OCI-LY1 (cell line): Measurements from ENCODE around the gene CDCA3.
A peak's percentile ranks its signal among the peaks of the same experiment; 100 is the strongest.

Source experiments
- H2AFZ ChIP-seq: fragments of 200-600 bp; sonication (generic), shearing (Covaris generic); 2 replicates; pipeline ENCODE4 v1.6.0; 2014; ENCODE audit warnings: antibody characterized with exemption, mild to moderate bottlenecking, low read length
- H3F3A ChIP-seq: fragments of 200-600 bp; sonication (generic), shearing (Covaris generic); 2 replicates; pipeline ENCODE4 v1.6.0; 2014; ENCODE audit warnings: mild to moderate bottlenecking, antibody characterized with exemption, low read length, moderate library complexity; ENCODE audit not compliant: insufficient read depth
- H3K27ac ChIP-seq: fragments of 200-600 bp; sonication (generic); 2 replicates; pipeline ENCODE4 v1.5.1; 2014; ENCODE audit warnings: low read length, mixed run types, mild to moderate bottlenecking, low read depth; ENCODE audit not compliant: poor library complexity, severe bottlenecking
- H3K27me3 ChIP-seq: fragments of 200-600 bp; sonication (generic); 2 replicates; pipeline ENCODE4 v1.6.0; 2014; ENCODE audit warnings: antibody characterized with exemption, mild to moderate bottlenecking, low read length, moderate library complexity; ENCODE audit not compliant: insufficient read depth
- H3K36me3 ChIP-seq: fragments of 200-600 bp; sonication (generic); 2 replicates; pipeline ENCODE4 v1.6.1; 2014; ENCODE audit warnings: mild to moderate bottlenecking, antibody characterized with exemption, low read length, moderate library complexity, mixed read lengths; ENCODE audit not compliant: insufficient read depth
- H3K4me1 ChIP-seq: fragments of 200-600 bp; sonication (generic); 2 replicates; pipeline ENCODE4 v1.5.1; 2014; ENCODE audit warnings: mild to moderate bottlenecking, low read length, moderate library complexity; ENCODE audit not compliant: insufficient read depth, severe bottlenecking
- H3K4me2 ChIP-seq: fragments of 200-600 bp; sonication (generic), shearing (Covaris generic); 2 replicates; pipeline ENCODE4 v1.6.1; 2014; ENCODE audit warnings: low read length
- H3K4me3 ChIP-seq: fragments of 200-600 bp; sonication (generic); 2 replicates; pipeline ENCODE4 v1.5.1; 2014; ENCODE audit warnings: low read length, low read depth, mild to moderate bottlenecking, mixed read lengths; ENCODE audit not compliant: poor library complexity, severe bottlenecking
- H3K79me2 ChIP-seq: fragments of 200-600 bp; shearing (Covaris generic); 2 replicates; pipeline ENCODE4 v1.6.1; 2016; ENCODE audit warnings: mixed run types, low read length, mixed read lengths; ENCODE audit not compliant: insufficient read depth
- H3K9ac ChIP-seq: fragments of 200-600 bp; sonication (generic), shearing (Covaris generic); 2 replicates; pipeline ENCODE4 v1.6.1; 2014; ENCODE audit warnings: mild to moderate bottlenecking, low read length, mixed read lengths
- H3K9me2 ChIP-seq: fragments of 200-600 bp; sonication (generic), shearing (Covaris generic); 2 replicates; pipeline ENCODE4 v1.6.1; 2014; ENCODE audit warnings: low read depth, mild to moderate bottlenecking, low read length, mixed read lengths
- H3K9me3 ChIP-seq: fragments of 200-600 bp; shearing (Covaris generic); 2 replicates; pipeline ENCODE4 v1.6.1; 2014; ENCODE audit warnings: low read length, mixed read lengths
- H4K20me1 ChIP-seq: fragments of 200-600 bp; sonication (generic), shearing (Covaris generic); 2 replicates; pipeline ENCODE4 v1.6.0; 2016; ENCODE audit warnings: mild to moderate bottlenecking, low read length; ENCODE audit not compliant: insufficient read depth
- CTCF ChIP-seq: fragments of 200-600 bp; sonication (generic), shearing (Covaris generic); IDR thresholded peaks from 2 replicates; pipeline ENCODE4 v1.5.1; 2017; ENCODE audit warnings: mild to moderate bottlenecking, antibody characterized with exemption, low read length, moderate library complexity, mixed read lengths
- EZH2 ChIP-seq: fragments of 200-600 bp; sonication (generic), shearing (Covaris generic); IDR thresholded peaks from 2 replicates; pipeline ENCODE4 v1.8.0; 2017; ENCODE audit warnings: borderline replicate concordance, mixed run types, mild to moderate bottlenecking, antibody characterized with exemption, low read length, moderate library complexity, mixed read lengths

Gene CDCA3

GRCh38 chr12:6828781-6829535 lies 22.1 kb downstream of the CDCA3 start:
- Histone ChIP-seq H3K9me2 (no peaks in the 10 kb centered on the region), H3K4me2 (peak overlapping the region; percentile 49), H3K79me2 (no peaks in the 10 kb centered on the region), H3K9me3 (no peaks in the 10 kb centered on the region), H3K27me3 (0 out of 2 replicates have a peak, but pooled peaks cover 5% of the 10 kb centered on the region), H2AFZ (no peak overlapping the region), H3K9ac (no peak overlapping the region; the same call in 1 of the 2 replicates), H3F3A (no peaks in the 10 kb centered on the region), H3K27ac (no peak overlapping the region), H3K36me3 (no peaks in the 10 kb centered on the region), H3K4me1 (peaks cover 6% of the 10 kb centered on the region), H3K4me3 (peak overlapping the region; percentile 39), H4K20me1 (no peaks in the 10 kb centered on the region)
- TF ChIP-seq CTCF (no peak), EZH2 (no peak)

GRCh38 chr12:6827982-6828780 lies 22.9 kb downstream of the CDCA3 start, which contains the start of gene P3H3:
P3H3 (plus strand) TSS chr12:6828407; CDS start chr12:6828441, 34 bp downstream.
- Histone ChIP-seq H4K20me1 (no peaks in the 10 kb centered on the region), H3K9me3 (no peaks in the 10 kb centered on the region), H2AFZ (no peak within 1 kb of the TSS)

GRCh38 chr12:6827437-6827911 lies 23.6 kb downstream of the CDCA3 start:
- no peaks in the 10 kb centered on the region for H3F3A ChIP-seq
- no peaks in the 10 kb centered on the region for H3K9me3 ChIP-seq
- H4K20me1 ChIP-seq, result no peaks in the 10 kb centered on the region
- no peak overlapping the region for H3K4me2 ChIP-seq
- H3K4me3 ChIP-seq, result no peak overlapping the region
- no peaks in the 10 kb centered on the region for H3K36me3 ChIP-seq
- no peaks in the 10 kb centered on the region for H3K9me2 ChIP-seq
- no peak overlapping the region for H3K9ac ChIP-seq
- peaks cover 6% of the 10 kb centered on the region for H3K4me1 ChIP-seq
- no peak for TF ChIP-seq EZH2
- TF ChIP-seq CTCF, result no peak
- H3K27me3 ChIP-seq, result peaks cover 5% of the 10 kb centered on the region; the same call in 1 of the 2 replicates
- H3K27ac ChIP-seq, result no peak overlapping the region
- H3K79me2 ChIP-seq, result no peaks in the 10 kb centered on the region
- no peak overlapping the region for H2AFZ ChIP-seq

More at GRCh38 chr12:6827982-6828780, 22.9 kb downstream of the CDCA3 start, which contains the start of gene P3H3:
- no peaks in the 10 kb centered on the region for H3K9me2 ChIP-seq
- peak within 1 kb of the TSS; percentile 39 for H3K4me3 ChIP-seq
- H3K4me1 ChIP-seq, result peaks cover 6% of the 10 kb centered on the region
- H3K4me2 ChIP-seq, result peak within 1 kb of the TSS; percentile 49
- no peaks in the 10 kb centered on the region for H3K36me3 ChIP-seq
- TF ChIP-seq EZH2, result no peak
- peaks cover 5% of the 10 kb centered on the region; the same call in 1 of the 2 replicates for H3K27me3 ChIP-seq
- no peak within 1 kb of the TSS; the same call in 1 of the 2 replicates for H3K9ac ChIP-seq
- H3K27ac ChIP-seq, result no peak within 1 kb of the TSS
- no peaks in the 10 kb centered on the region for H3F3A ChIP-seq
- H3K79me2 ChIP-seq, result no peaks in the 10 kb centered on the region
